ENCODE measurements around the gene CASP5.

GRCh38 chr11:105033343-105033742, 10.4 kb upstream of the CASP5 start:
- TF ChIP-seq CTCF (IDR thresholded peaks at IDR 0.05; ENCODE audit: borderline replicate concordance, extremely low read depth, low read length, poor library complexity, severe bottlenecking), result no peak
- no peak for TF ChIP-seq EZH2 (IDR thresholded peaks at IDR 0.05; ENCODE audit: borderline replicate concordance, low read depth, low read length, severe bottlenecking)

Measured in DND-41 (cell line).